H9 (cell line): Measurements from ENCODE around the gene KCNG2. TPM values are rescaled to one million over a fixed set of nuclear protein-coding genes. Genes with fewer than 3 reads are reported as not detected.

ENCODE experiments used
- DNase-seq: peaks from one replicate; pipeline ENCODE4 v3.0.0-alpha.2; 2017
- H2AFZ ChIP-seq: one replicate; pipeline ENCODE4 v1.6.1; 2013; ENCODE audit warnings: mild to moderate bottlenecking, low read length, control low read depth, moderate library complexity
- H2AK5ac ChIP-seq: 2 replicates; pipeline ENCODE4 v1.6.1; 2013; ENCODE audit warnings: low read length, control low read depth, mixed read lengths; ENCODE audit not compliant: insufficient read length
- H2BK120ac ChIP-seq: one replicate; pipeline ENCODE4 v1.6.1; 2013; ENCODE audit warnings: low read depth, mild to moderate bottlenecking, low read length, control low read depth, inconsistent platforms; ENCODE audit not compliant: poor library complexity, severe bottlenecking
- H2BK12ac ChIP-seq: 2 replicates; pipeline ENCODE4 v1.6.1; 2013; ENCODE audit warnings: low read length, control low read depth, mixed read lengths, low read depth; ENCODE audit not compliant: insufficient read length
- H2BK15ac ChIP-seq: 2 replicates; pipeline ENCODE4 v1.6.1; 2013; ENCODE audit warnings: low read depth, low read length, control low read depth
- H2BK20ac ChIP-seq: one replicate; pipeline ENCODE4 v1.6.1; 2013; ENCODE audit warnings: low read depth, mild to moderate bottlenecking, low read length, control low read depth, inconsistent platforms; ENCODE audit not compliant: poor library complexity, severe bottlenecking
- H2BK5ac ChIP-seq: 2 replicates; pipeline ENCODE4 v1.6.1; 2013; ENCODE audit warnings: low read length, control low read depth, mixed read lengths; ENCODE audit not compliant: insufficient read length
- H3K14ac ChIP-seq: 2 replicates; pipeline ENCODE4 v1.6.1; 2013; ENCODE audit warnings: low read length, control low read depth; ENCODE audit not compliant: insufficient read depth
- H3K18ac ChIP-seq: 2 replicates; pipeline ENCODE4 v1.6.1; 2013; ENCODE audit warnings: low read depth, mild to moderate bottlenecking, mixed read lengths, low read length, control low read depth; ENCODE audit not compliant: insufficient read length
- H3K23ac ChIP-seq: 2 replicates; pipeline ENCODE4 v1.6.1; 2013; ENCODE audit warnings: low read length, control low read depth, mixed read lengths, low read depth; ENCODE audit not compliant: insufficient read length
- H3K23me2 ChIP-seq: 2 replicates; pipeline ENCODE4 v1.6.1; 2013; ENCODE audit warnings: low read depth, mild to moderate bottlenecking, mixed read lengths, low read length, control low read depth; ENCODE audit not compliant: insufficient read length, poor library complexity, severe bottlenecking
- H3K27ac ChIP-seq: 2 replicates; pipeline ENCODE4 v1.5.1; 2013; ENCODE audit warnings: low read length, control low read depth, mixed read lengths, low read depth; ENCODE audit not compliant: insufficient read length
- H3K27me3 ChIP-seq: 2 replicates; pipeline ENCODE4 v1.6.1; 2013; ENCODE audit warnings: low read length, control low read depth, inconsistent platforms; ENCODE audit not compliant: insufficient read depth
- H3K4ac ChIP-seq: 2 replicates; pipeline ENCODE4 v1.6.1; 2013; ENCODE audit warnings: low read depth, mild to moderate bottlenecking, control low read depth, inconsistent platforms, low read length, moderate library complexity
- H3K4me1 ChIP-seq: 2 replicates; pipeline ENCODE4 v1.6.1; 2013; ENCODE audit warnings: low read length, control low read depth, inconsistent platforms; ENCODE audit not compliant: insufficient read depth
- H3K4me2 ChIP-seq: 2 replicates; pipeline ENCODE4 v1.6.1; 2013; ENCODE audit warnings: low read length, control low read depth, mixed read lengths; ENCODE audit not compliant: insufficient read length, insufficient read depth
- H3K56ac ChIP-seq: 2 replicates; pipeline ENCODE4 v1.6.1; 2013; ENCODE audit warnings: low read depth, mild to moderate bottlenecking, mixed read lengths, low read length, control low read depth; ENCODE audit not compliant: insufficient read length
- H3K79me1 ChIP-seq: 2 replicates; pipeline ENCODE4 v1.6.1; 2013; ENCODE audit warnings: low read depth, mild to moderate bottlenecking, moderate library complexity, low read length, control low read depth, inconsistent platforms; ENCODE audit not compliant: insufficient read depth, poor library complexity, severe bottlenecking
- H3K79me2 ChIP-seq: 2 replicates; pipeline ENCODE4 v1.6.1; 2013; ENCODE audit warnings: low read length, control low read depth, inconsistent platforms; ENCODE audit not compliant: insufficient read depth
- H3K9ac ChIP-seq: 2 replicates; pipeline ENCODE4 v1.6.1; 2013; ENCODE audit warnings: low read length, control low read depth, mixed read lengths; ENCODE audit not compliant: insufficient read length; ENCODE audit errors: extremely low read depth
- H3K9me3 ChIP-seq: one replicate; pipeline ENCODE4 v1.6.1; 2013; ENCODE audit warnings: low read depth, low read length, inconsistent platforms; ENCODE audit not compliant: control insufficient read depth
- H3T11ph ChIP-seq: one replicate; pipeline ENCODE4 v1.6.1; 2013; ENCODE audit warnings: mild to moderate bottlenecking, low read length, control low read depth, inconsistent platforms
- H4K20me1 ChIP-seq: one replicate; pipeline ENCODE4 v1.6.1; 2013; ENCODE audit not compliant: control insufficient read depth, insufficient read length, insufficient read depth
- H4K5ac ChIP-seq: 2 replicates; pipeline ENCODE4 v1.6.1; 2013; ENCODE audit warnings: low read depth, mild to moderate bottlenecking, mixed read lengths, low read length, control low read depth; ENCODE audit not compliant: insufficient read length
- H4K8ac ChIP-seq: replicated peaks from 2 replicates; pipeline ENCODE4 v1.6.1; 2013; ENCODE audit warnings: low read length, control low read depth, mixed read lengths, low read depth; ENCODE audit not compliant: insufficient read length
- H4K91ac ChIP-seq: 2 replicates; pipeline ENCODE4 v1.6.1; 2013; ENCODE audit warnings: low read depth, mild to moderate bottlenecking, moderate library complexity, mixed read lengths, low read length, control low read depth; ENCODE audit not compliant: insufficient read length
- H3K27ac Mint-ChIP-seq, 3 experiments: 2 replicates in 2 of 3; 3 replicates in 1 of 3; pipeline ENCODE4 v1.8.0; 2020 to 2021; ENCODE audit warnings: mixed read lengths in 3 of 3, mild to moderate bottlenecking in 1 of 3, moderate library complexity in 1 of 3
- H3K27me3 Mint-ChIP-seq: 2 replicates; pipeline ENCODE4 v1.8.0; 2021; ENCODE audit warnings: low read depth, mild to moderate bottlenecking, moderate library complexity, mixed read lengths
- H3K36me3 Mint-ChIP-seq, 3 experiments: 2 replicates in 2 of 3; 3 replicates in 1 of 3; pipeline ENCODE4 v1.8.0; 2020 to 2021; ENCODE audit warnings: low read depth in 3 of 3, mixed read lengths in 3 of 3; ENCODE audit not compliant: insufficient read depth in 1 of 3
- H3K4me1 Mint-ChIP-seq, 2 experiments: 2 replicates each; pipeline ENCODE4 v1.8.0; 2020; ENCODE audit warnings: mixed read lengths in 2 of 2
- H3K4me3 Mint-ChIP-seq, 2 experiments: 2 replicates in 1 of 2; 3 replicates in 1 of 2; pipeline ENCODE4 v1.8.0; 2020 to 2021; ENCODE audit warnings: mild to moderate bottlenecking in 2 of 2, mixed read lengths in 2 of 2, moderate library complexity in 1 of 2
- H3K9me3 Mint-ChIP-seq, 2 experiments: 2 replicates in 1 of 2; 3 replicates in 1 of 2; pipeline ENCODE4 v1.8.0; 2020; ENCODE audit warnings: mild to moderate bottlenecking in 2 of 2, mixed read lengths in 2 of 2, moderate library complexity in 1 of 2
- CTCF ChIP-seq: fragments of 200-600 bp; sonication (generic); conservative IDR thresholded peaks from 3 replicates; pipeline ENCODE4 v1.8.0; 2021; ENCODE audit warnings: antibody characterized with exemption, mild to moderate bottlenecking
- WGBS: extraction: QIAGEN DNeasy Blood & Tissue Kit; methylation state at CpG from one replicate; pipeline ENCODE4 v1.1.7; 2013; ENCODE audit warnings: missing lambda C conversion rate, low lambda C conversion rate, mixed read lengths; ENCODE audit not compliant: insufficient read length; ENCODE audit errors: extremely low coverage; 5-methylcytosine and 5-hydroxymethylcytosine counted together
- total RNA-seq: library from RNA; stranded (reverse); gene quantifications from 2 replicates; pipeline ENCODE4 v1.2.1, GENCODE V29; 2021

The KCNG2 gene
- total RNA-seq, 1 experiment from 2014 or later = 0.15 TPM

DNA sequence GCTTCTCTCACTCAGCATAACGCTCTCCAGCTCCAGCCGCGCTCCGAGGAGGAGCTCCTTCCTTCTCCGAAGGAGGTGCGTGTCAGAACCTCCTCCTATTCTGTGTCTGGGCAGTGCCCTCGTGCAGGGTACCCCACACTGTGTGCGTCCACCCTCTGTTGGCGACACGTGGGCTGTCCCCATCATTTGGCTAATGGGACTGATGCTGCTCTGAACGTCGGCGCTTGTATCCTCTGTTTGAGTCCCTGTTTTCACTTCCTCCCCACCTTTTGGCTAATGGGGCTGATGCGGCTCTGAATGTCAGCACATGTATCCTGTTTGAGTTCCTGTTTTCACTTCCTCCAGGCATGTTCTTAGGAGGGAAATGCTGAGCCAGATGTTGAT is 22.2 kb downstream of the KCNG2 start:
- Histone ChIP-seq H3K27ac (no peak overlapping the region), H2BK15ac (no peak overlapping the region), H3K9ac (no peak overlapping the region), H2BK120ac (no peak overlapping the region), H4K8ac (no peak overlapping the region), H3K9me3 (no peaks in the 10 kb centered on the region), H3K4me2 (no peak overlapping the region), H2BK12ac (no peak overlapping the region), H2AFZ (no peak overlapping the region), H3K4me1 (no peaks in the 10 kb centered on the region), H2AK5ac (no peak overlapping the region), H3K56ac (no peak overlapping the region), H3T11ph (no peak overlapping the region), H3K14ac (no peak overlapping the region), H3K4ac (no peak overlapping the region), H3K79me1 (no peaks in the 10 kb centered on the region), H3K23ac (no peak overlapping the region), H3K18ac (no peak overlapping the region), H4K91ac (no peak overlapping the region), H2BK5ac (no peak overlapping the region), H4K20me1 (peaks cover 5% of the 10 kb centered on the region), H4K5ac (no peak overlapping the region), H3K79me2 (no peaks in the 10 kb centered on the region), H3K23me2 (no peaks in the 10 kb centered on the region), H3K27me3 (no peaks in the 10 kb centered on the region), H2BK20ac (no peak overlapping the region)
- TF ChIP-seq CTCF = no peak
- H3K9me3 Mint-ChIP-seq = no peaks in the 10 kb centered on the region
- H3K27ac Mint-ChIP-seq = no peak overlapping the region
- H3K27me3 Mint-ChIP-seq = peaks cover 5% of the 10 kb centered on the region
- H3K4me3 Mint-ChIP-seq = no peak overlapping the region; a peak in 1 of 5 replicates
- WGBS = no CpG with 5 or more reads among the region's 14 CpGs
- no peaks in the 10 kb centered on the region for H3K4me1 Mint-ChIP-seq
- DNase-seq = no peak
- H3K36me3 Mint-ChIP-seq = no peaks in the 10 kb centered on the region
